GM12872 (cell line): ENCODE measurements around the gene OGA.

Experiments
- CTCF ChIP-seq: IDR thresholded peaks from 3 replicates; pipeline ENCODE4 v1.5.1; 2011; ENCODE audit warnings: low read depth, mild to moderate bottlenecking, low read length, moderate library complexity; ENCODE audit not compliant: insufficient read depth

The OGA gene

DNA sequence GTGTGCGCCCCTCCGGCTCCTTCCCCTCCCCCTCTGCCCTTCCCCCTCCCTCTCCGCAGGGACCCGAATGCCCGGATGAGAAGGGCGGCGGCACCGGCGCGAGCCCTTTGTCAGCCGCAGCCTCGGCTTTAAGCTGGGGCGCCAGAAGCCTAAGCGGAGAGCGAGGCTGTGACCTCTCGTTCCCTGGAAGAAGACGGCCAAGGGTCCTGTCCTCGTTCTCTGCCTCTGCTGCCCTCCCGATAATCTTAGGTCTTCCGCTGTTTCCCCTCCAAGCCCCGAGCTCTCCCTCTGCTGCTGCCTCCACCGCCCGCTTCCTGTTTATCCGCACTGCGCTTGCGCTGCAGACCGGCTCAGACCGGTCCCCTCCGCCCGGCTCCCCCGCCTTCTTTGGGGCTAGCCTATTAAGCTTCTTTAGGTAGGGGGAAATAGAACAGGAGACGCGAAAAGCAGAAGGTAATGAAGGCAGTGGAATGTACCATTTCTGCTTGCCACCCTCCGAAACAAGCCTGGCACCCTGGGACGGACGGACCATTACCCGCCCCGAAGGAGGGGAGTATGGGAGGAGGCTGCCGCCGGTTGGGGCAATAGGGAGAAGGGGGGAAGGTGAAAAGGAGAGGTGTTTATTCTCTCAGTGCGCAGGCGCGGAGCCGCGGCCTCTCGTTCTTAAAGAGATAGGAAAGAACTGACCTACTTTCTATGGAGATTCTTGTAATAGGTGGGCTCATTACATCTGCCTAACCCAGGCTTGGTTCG, at the start of gene OGA:
Gene OGA, minus strand, starts transcription at position 326 of the 753 bp plus-strand sequence. CDS start 422 bp downstream, outside the sequence.
- no peak for TF ChIP-seq CTCF

- TF ChIP-seq CTCF: no peak
Measured at GRCh38 chr10:101867931-101868330, 49.7 kb upstream of the OGA start.

DNA sequence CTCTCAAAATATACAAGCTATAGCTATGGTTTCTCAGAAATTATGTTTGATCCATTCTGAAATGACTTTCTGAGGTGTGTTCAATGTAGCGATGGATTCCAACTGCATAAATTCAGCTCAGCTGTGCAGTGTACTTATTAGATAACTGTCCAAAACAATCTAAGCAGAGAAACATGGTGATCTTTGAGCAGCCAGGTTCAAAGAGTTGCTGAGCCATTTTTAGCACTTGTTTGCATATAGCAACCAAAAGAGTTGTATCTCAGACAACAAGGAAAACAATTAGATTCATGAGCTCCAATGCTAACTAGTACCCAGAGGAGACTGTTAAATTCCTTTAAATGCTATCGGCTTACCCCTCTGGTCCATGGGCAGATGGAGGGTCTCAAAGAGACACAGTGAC, 41.3 kb upstream of the OGA start:
- no peak for TF ChIP-seq CTCF

- TF ChIP-seq CTCF: no peak
Measured at GRCh38 chr10:101858723-101859500, 40.7 kb upstream of the OGA start.

DNA sequence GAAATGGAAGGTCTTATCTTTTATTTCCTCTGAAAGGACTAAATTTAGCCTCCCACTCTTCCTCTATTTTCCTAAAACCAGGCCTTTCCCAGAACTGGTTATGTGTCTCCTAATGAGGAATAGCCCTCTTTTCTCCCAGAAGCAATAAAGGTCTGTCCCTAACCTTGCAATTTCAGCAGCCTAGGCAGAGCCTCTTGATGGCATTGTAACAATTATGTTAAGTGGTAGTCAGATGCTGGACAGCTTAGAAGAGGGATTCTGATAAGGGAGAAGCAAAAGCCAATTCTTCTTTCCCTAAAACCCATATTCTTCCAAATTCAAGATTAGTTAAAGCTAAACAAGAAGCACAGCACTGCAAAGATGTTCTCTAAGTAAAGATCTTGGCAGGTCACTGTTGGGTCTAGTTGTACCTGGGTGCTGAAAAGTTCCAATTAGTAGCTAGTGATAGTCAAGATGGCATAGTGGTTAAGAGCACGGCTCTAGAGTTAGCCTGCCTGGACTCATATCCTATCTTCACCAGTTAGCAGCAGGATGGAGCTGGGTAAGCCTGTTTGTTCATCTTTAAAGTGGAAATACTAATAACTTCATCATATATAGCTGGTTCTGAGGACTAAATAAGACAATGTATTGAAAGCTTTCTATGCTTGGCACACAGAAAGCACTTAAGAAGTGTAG, 39.7 kb upstream of the OGA start:
- no peak for TF ChIP-seq CTCF

DNA sequence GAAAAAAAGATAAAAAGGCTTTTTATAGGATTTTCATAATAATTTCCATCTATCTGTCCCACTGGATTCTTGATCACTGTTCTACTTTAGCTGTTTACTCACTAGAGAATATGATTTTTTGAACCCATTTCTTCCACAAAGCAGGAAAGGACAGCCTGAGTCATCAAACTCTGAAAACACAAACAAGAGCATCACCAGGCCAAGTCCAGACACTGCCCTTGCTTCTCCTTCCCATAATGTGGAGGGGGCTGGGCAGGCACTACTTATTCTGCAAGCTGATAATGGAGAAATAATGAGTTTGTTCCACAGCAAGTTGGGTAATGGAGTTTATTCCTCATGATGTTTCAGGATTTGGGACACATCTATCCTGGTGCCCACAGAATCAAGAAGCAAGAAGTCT, 38.4 kb upstream of the OGA start:
- no peak for TF ChIP-seq CTCF
